Mesenchymal stem cell (in vitro differentiated cells and primary cell): ENCODE results near the gene TCF7L1.

ENCODE experiments used
- DNase-seq: peaks from one replicate; pipeline ENCODE4 v3.0.0-alpha.2; 2013
- H2AFZ ChIP-seq: one replicate; pipeline ENCODE4 v1.6.1; 2013; ENCODE audit warnings: low read depth, mild to moderate bottlenecking, control low read depth, inconsistent platforms, low read length, moderate library complexity
- H2AK5ac ChIP-seq: 2 replicates; pipeline ENCODE4 v1.6.1; 2013; ENCODE audit warnings: low read length, moderate library complexity, mild to moderate bottlenecking, inconsistent platforms; ENCODE audit not compliant: severe bottlenecking
- H2BK120ac ChIP-seq: one replicate; pipeline ENCODE4 v1.6.1; 2013; ENCODE audit warnings: low read depth, mild to moderate bottlenecking, inconsistent platforms, low read length, moderate library complexity
- H2BK12ac ChIP-seq, 2 experiments: one replicate each; pipeline ENCODE4 v1.6.1; 2013; ENCODE audit warnings: inconsistent platforms in 2 of 2, low read length in 2 of 2, mild to moderate bottlenecking in 2 of 2, moderate library complexity in 2 of 2, control low read depth in 1 of 2
- H2BK15ac ChIP-seq: one replicate; pipeline ENCODE4 v1.6.1; 2013; ENCODE audit warnings: mild to moderate bottlenecking, low read depth, inconsistent platforms; ENCODE audit not compliant: poor library complexity, severe bottlenecking
- H2BK5ac ChIP-seq: 2 replicates; pipeline ENCODE4 v1.6.1; 2013; ENCODE audit warnings: low read depth, mild to moderate bottlenecking, low read length, control low read depth, inconsistent platforms; ENCODE audit not compliant: poor library complexity, severe bottlenecking
- H3K14ac ChIP-seq, 2 experiments: one replicate each; pipeline ENCODE4 v1.6.1; 2013; ENCODE audit warnings: inconsistent platforms in 2 of 2, low read length in 2 of 2, control low read depth in 1 of 2, mild to moderate bottlenecking in 1 of 2, moderate library complexity in 1 of 2
- H3K18ac ChIP-seq, 2 experiments: one replicate each; pipeline ENCODE4 v1.6.1; 2013; ENCODE audit warnings: inconsistent platforms in 2 of 2, low read length in 2 of 2, control low read depth in 1 of 2, low read depth in 1 of 2, mild to moderate bottlenecking in 1 of 2
- H3K23ac ChIP-seq, 2 experiments: one replicate each; pipeline ENCODE4 v1.6.1; 2013; ENCODE audit warnings: inconsistent platforms in 2 of 2, low read length in 2 of 2, mild to moderate bottlenecking in 2 of 2, moderate library complexity in 2 of 2, control low read depth in 1 of 2
- H3K27ac ChIP-seq: 2 replicates; pipeline ENCODE4 v1.5.1; 2013; ENCODE audit warnings: mild to moderate bottlenecking, moderate library complexity, low read length, control low read depth, inconsistent platforms; ENCODE audit not compliant: poor library complexity, severe bottlenecking
- H3K27me3 ChIP-seq, 2 experiments: 2 replicates each; pipeline versions ENCODE4 v1.6.1 to v1.7.0; 2013; ENCODE audit warnings: low read length in 2 of 2, mild to moderate bottlenecking in 2 of 2, moderate library complexity in 2 of 2, control low read depth in 1 of 2, inconsistent platforms in 1 of 2; ENCODE audit not compliant: control insufficient read depth in 1 of 2, insufficient read depth in 1 of 2
- H3K36me3 ChIP-seq, 2 experiments: 2 replicates each; pipeline versions ENCODE4 v1.6.1 to v1.7.0; 2013; ENCODE audit warnings: low read length in 2 of 2, control low read depth in 1 of 2, inconsistent platforms in 1 of 2, low read depth in 1 of 2, mild to moderate bottlenecking in 1 of 2; ENCODE audit not compliant: insufficient read depth in 2 of 2, control insufficient read depth in 1 of 2
- H3K4ac ChIP-seq, 2 experiments: one replicate each; pipeline ENCODE4 v1.6.1; 2013; ENCODE audit warnings: inconsistent platforms in 2 of 2, low read length in 2 of 2, mild to moderate bottlenecking in 2 of 2, moderate library complexity in 2 of 2, control low read depth in 1 of 2, low read depth in 1 of 2
- H3K4me1 ChIP-seq: 2 replicates; pipeline ENCODE4 v1.6.1; 2013; ENCODE audit warnings: low read depth, low read length, control low read depth; ENCODE audit not compliant: control insufficient read depth, insufficient read depth
- H3K4me2 ChIP-seq: 2 replicates; pipeline ENCODE4 v1.6.1; 2013; ENCODE audit warnings: low read length, mild to moderate bottlenecking, inconsistent platforms; ENCODE audit not compliant: poor library complexity, severe bottlenecking
- H3K4me3 ChIP-seq, 2 experiments: 2 replicates each; pipeline versions ENCODE4 v1.5.1 to v1.7.0; 2013; ENCODE audit warnings: low read length in 2 of 2, mild to moderate bottlenecking in 2 of 2, control low read depth in 1 of 2, low read depth in 1 of 2; ENCODE audit not compliant: insufficient read depth in 1 of 2
- H3K79me1 ChIP-seq: replicated peaks from 2 replicates; pipeline ENCODE4 v1.6.1; 2013; ENCODE audit warnings: mild to moderate bottlenecking, control low read depth, low read length, inconsistent platforms; ENCODE audit not compliant: poor library complexity, severe bottlenecking
- H3K9ac ChIP-seq: 2 replicates; pipeline ENCODE4 v1.7.0; 2013; ENCODE audit warnings: mild to moderate bottlenecking, low read length, moderate library complexity
- H3K9me3 ChIP-seq: 2 replicates; pipeline ENCODE4 v1.7.0; 2013; ENCODE audit warnings: mild to moderate bottlenecking, low read length; ENCODE audit not compliant: control insufficient read depth
- H4K8ac ChIP-seq: one replicate; pipeline ENCODE4 v1.6.1; 2013; ENCODE audit warnings: inconsistent platforms, mild to moderate bottlenecking, low read length, moderate library complexity
- H4K91ac ChIP-seq: one replicate; pipeline ENCODE4 v1.6.1; 2013; ENCODE audit warnings: mild to moderate bottlenecking, low read length, inconsistent platforms
- WGBS: methylation state at CpG from one replicate; pipeline ENCODE4 v1.1.7; 2013; ENCODE audit warnings: mixed read lengths; 5-methylcytosine and 5-hydroxymethylcytosine counted together

Gene TCF7L1

GRCh38 chr2:85157345-85157744 is 24.2 kb downstream of the TCF7L1 start:
- Histone ChIP-seq H2BK120ac (no peak overlapping the region), H3K27ac (no peak overlapping the region), H3K9me3 (no peaks in the 10 kb centered on the region), H3K4me2 (no peak overlapping the region), H3K4ac (no peak overlapping the region), H3K4me3 (no peak overlapping the region), H2BK15ac (no peak overlapping the region), H3K9ac (no peak overlapping the region), H3K27me3 (peaks cover 0 to 6% of the 10 kb centered on the region in 2 experiments), H2AFZ (no peak overlapping the region), H2AK5ac (no peak overlapping the region), H2BK12ac (no peak overlapping the region), H3K4me1 (peaks cover 14% of the 10 kb centered on the region), H3K14ac (no peak overlapping the region), H4K8ac (no peak overlapping the region), H3K79me1 (peaks cover 33% of the 10 kb centered on the region), H3K18ac (no peak overlapping the region), H3K23ac (no peak overlapping the region), H4K91ac (no peak overlapping the region), H3K36me3 (peaks cover 0 to 12% of the 10 kb centered on the region in 2 experiments), H2BK5ac (no peak overlapping the region)
- DNase-seq = no peak
- 70% methylated on average over 1 of the region's 1 CpG for WGBS

- Histone ChIP-seq H3K36me3 (peaks cover 0 to 12% of the 10 kb centered on the region in 2 experiments), H3K14ac (no peak overlapping the region), H2BK15ac (no peak overlapping the region), H4K8ac (no peak overlapping the region), H2AK5ac (no peak overlapping the region), H3K4me3 (no peak overlapping the region), H3K4me2 (no peak overlapping the region), H3K27ac (no peak overlapping the region), H3K4me1 (peaks cover 18% of the 10 kb centered on the region), H4K91ac (no peak overlapping the region), H3K9ac (no peak overlapping the region), H3K4ac (no peak overlapping the region), H3K9me3 (no peaks in the 10 kb centered on the region), H3K79me1 (peaks cover 35% of the 10 kb centered on the region), H2BK120ac (no peak overlapping the region), H2BK12ac (no peak overlapping the region), H3K23ac (no peak overlapping the region), H2AFZ (no peak overlapping the region), H2BK5ac (no peak overlapping the region), H3K18ac (no peak overlapping the region), H3K27me3 (peaks cover 0 to 6% of the 10 kb centered on the region in 2 experiments)
- DNase-seq = no peak
- WGBS = 91% methylated on average over 12 of the region's 14 CpGs
Observed at GRCh38 chr2:85158559-85159273, 25.5 kb downstream of the TCF7L1 start.

- peaks cover 35% of the 10 kb centered on the region for H3K79me1 ChIP-seq
- no peak overlapping the region for H2BK12ac ChIP-seq
- H2BK15ac ChIP-seq = no peak overlapping the region
- H4K91ac ChIP-seq = no peak overlapping the region
- no peak overlapping the region for H2BK5ac ChIP-seq
- no peak overlapping the region for H3K27ac ChIP-seq
- DNase-seq = no peak
- H3K27me3 ChIP-seq = peaks cover 0 to 6% of the 10 kb centered on the region in 2 experiments
- H2AFZ ChIP-seq = no peak overlapping the region
- peaks cover 23% of the 10 kb centered on the region for H3K4me1 ChIP-seq
- no peak overlapping the region for H3K4me2 ChIP-seq
- H3K36me3 ChIP-seq = peaks cover 0 to 12% of the 10 kb centered on the region in 2 experiments
- H3K23ac ChIP-seq = no peak overlapping the region
- H3K9me3 ChIP-seq = no peaks in the 10 kb centered on the region
- H3K14ac ChIP-seq = no peak overlapping the region
- no peak overlapping the region for H3K9ac ChIP-seq
- no peak overlapping the region for H3K4ac ChIP-seq
- H3K18ac ChIP-seq = no peak overlapping the region
- H4K8ac ChIP-seq = no peak overlapping the region
- no peak overlapping the region for H2AK5ac ChIP-seq
- WGBS = 88% methylated on average over 6 of the region's 6 CpGs
- no peak overlapping the region for H2BK120ac ChIP-seq
- H3K4me3 ChIP-seq = no peak overlapping the region
Observed at GRCh38 chr2:85159589-85159988, 26.4 kb downstream of the TCF7L1 start.

- DNase-seq = peak; percentile 28
- Histone ChIP-seq H3K36me3 (peaks cover 0 to 12% of the 10 kb centered on the region in 2 experiments), H3K79me1 (peaks cover 41% of the 10 kb centered on the region), H3K14ac (no peak overlapping the region), H3K23ac (no peak overlapping the region), H3K9ac (peak overlapping the region; percentile 1), H3K4me3 (peak overlapping the region in 1 of 2 experiments; percentile 19), H3K4me1 (peaks cover 24% of the 10 kb centered on the region), H3K18ac (peak overlapping the region in 1 of 2 experiments; percentile 1), H3K4me2 (no peak overlapping the region), H2BK15ac (peak overlapping the region; percentile 82), H4K91ac (no peak overlapping the region), H2BK120ac (no peak overlapping the region), H3K4ac (no peak overlapping the region), H3K27me3 (peaks cover 0 to 6% of the 10 kb centered on the region in 2 experiments), H2AFZ (no peak overlapping the region), H2BK12ac (no peak overlapping the region), H3K27ac (no peak overlapping the region), H4K8ac (no peak overlapping the region), H2BK5ac (no peak overlapping the region), H2AK5ac (no peak overlapping the region), H3K9me3 (no peaks in the 10 kb centered on the region)
- 84% methylated on average over 18 of the region's 18 CpGs for WGBS
Observed at GRCh38 chr2:85160966-85161960, 28.1 kb downstream of the TCF7L1 start.
